Stimulated activated CD4-positive, alpha-beta T cell treated with anti-CD3 and anti-CD28 coated beads, Interleukin-4, amount 100 ng/mL, for 24 hours (primary cell): ENCODE results near the gene RAD54L2.
"Not testable (repeated sequence)": the region's sequence is repeated elsewhere in the genome, so short reads cannot be mapped to it uniquely, and the experiment has no call there.

Experiments used
- DNase-seq: peaks from one replicate; pipeline ENCODE4 v3.0.0-alpha.2; 2020

The RAD54L2 gene

DNA sequence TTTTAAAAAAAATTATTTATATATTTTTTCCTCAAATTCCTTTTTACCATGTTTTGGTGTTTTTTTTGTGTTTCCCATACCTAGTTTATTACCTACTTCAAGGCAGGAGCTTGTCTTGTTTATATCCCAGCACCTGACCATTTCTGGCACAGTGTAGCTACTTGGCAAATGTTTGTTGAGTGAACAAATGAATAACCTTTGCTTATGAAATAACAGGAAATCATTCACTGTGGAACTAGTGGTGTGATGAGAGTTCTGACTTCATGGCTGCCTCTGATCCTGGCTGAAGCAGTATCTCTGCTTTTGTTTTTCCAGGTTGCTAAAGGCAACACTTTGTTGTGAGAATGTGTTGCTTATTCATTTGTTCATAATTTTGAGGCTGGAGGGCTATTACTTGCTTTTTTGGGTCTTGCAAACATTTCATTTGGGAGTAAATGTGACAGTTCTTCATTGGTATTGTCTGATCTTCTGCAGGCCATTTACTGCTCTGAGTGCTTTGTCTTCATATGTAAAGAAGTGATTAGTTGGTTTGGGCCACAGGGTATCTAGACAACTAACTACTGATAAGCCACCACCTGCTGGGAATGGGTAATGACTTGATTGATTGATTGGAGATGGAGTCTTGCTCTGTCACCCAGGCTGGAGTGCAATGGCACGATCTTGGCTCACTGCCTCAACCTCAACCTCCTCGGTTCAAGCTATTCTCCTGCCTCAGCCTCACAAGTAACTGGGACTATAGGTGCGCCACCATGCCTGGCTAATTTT, 5.7 kb downstream of the RAD54L2 start:
- DNase-seq, result no peak

DNA sequence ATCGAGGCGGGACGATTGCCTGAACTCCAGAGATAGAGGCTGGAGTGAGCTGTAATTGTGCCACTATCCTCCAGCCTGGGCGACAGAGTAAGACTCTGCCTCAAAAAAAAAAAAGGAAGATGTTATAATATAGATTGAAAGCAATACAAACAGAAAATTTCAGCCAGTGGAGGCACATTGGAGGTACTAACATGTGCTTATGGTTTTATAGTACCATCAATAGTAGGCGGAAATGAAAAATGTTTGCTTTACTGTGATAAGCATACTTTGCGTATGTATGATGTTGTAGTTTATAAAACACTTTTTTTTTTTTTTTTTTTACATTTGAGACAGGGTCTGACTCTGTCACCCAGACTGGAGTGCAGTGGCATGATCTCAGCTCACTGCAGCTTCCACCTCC, 8.8 kb downstream of the RAD54L2 start:
- DNase-seq, result no peak

DNA sequence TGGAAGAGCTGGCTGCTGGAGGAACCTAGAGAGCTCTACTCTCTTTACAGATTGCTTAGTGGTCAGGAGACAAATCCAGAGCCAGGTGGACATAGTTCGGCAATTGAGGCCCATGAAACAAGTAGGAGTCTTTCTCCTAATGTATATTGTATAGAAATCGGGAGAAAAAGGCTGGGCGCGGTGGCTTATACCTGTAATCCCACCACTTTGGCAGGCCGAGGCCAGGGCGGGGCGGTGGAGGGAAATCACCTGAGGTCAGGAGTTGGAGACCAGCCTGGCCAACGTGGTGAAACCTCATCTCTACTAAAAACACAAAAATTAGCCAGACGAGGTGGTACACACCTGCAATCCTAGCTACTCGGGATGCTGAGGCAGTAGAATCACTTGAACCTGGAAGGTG, 10.8 kb downstream of the RAD54L2 start:
- DNase-seq, result no peak

- no peak for DNase-seq
Observed at GRCh38 chr3:51550080-51550819, 11.7 kb downstream of the RAD54L2 start.

DNA sequence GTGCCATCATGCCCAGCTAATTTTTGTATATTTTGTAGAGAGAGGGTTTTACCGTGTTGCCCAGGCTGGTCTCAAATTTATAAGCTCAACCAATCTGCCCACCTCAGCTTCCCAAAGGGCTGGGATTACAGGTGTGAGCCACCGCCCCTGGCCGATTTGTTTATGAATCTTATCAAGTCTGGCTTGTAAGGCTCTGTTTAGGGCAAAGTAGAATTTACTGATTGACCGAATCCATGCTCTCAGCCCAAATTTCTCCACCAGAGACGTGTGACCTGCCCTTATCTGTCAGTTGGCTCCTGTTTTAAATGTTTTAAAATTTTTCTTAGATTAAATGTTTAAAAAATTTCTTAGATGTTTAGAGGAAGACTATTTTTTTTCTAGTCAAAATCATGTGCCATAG, 19.5 kb downstream of the RAD54L2 start:
- DNase-seq, result no peak

GRCh38 chr3:51559411-51559888, 20.9 kb downstream of the RAD54L2 start:
- no peak for DNase-seq

DNA sequence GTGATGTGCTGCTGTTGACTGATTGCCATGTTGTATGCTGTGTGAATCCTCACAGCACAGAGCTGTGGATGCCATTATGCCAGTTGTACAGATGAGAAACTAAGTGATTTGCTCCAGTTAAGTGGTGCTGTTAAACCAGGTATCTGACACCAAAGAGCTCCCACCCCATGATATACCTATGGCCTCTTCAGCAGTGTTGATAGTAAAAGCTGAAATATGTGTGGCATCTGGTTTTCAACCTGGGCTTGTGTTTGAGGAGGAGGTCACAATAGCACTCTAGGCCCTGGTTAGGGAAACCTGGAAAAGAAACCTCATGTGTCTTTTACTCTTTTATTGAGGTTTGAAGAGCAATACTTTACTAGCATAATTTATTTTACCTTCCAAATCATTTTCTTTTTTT, 21.4 kb downstream of the RAD54L2 start:
- DNase-seq, result no peak

DNA sequence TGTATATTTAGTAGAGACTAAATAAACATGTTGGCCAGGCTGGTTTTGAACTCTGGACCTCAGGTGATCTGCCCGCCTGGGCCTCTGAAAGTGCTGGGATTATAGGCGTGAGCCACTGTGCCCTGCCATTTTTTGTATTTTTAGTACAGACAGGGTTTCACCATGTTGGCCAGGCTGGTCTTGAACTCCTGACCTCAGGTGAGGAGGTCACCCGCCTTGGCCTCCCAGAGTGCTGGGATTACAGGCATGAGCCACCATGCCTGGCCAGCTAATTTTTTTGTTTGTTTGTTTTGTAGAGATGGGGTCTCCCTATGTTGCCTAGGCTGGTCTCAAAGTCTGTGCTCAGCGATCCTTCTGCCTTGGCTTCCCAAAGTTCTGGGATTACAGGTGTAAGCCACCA, 23.9 kb downstream of the RAD54L2 start:
- not testable (repeated sequence) for DNase-seq

DNA sequence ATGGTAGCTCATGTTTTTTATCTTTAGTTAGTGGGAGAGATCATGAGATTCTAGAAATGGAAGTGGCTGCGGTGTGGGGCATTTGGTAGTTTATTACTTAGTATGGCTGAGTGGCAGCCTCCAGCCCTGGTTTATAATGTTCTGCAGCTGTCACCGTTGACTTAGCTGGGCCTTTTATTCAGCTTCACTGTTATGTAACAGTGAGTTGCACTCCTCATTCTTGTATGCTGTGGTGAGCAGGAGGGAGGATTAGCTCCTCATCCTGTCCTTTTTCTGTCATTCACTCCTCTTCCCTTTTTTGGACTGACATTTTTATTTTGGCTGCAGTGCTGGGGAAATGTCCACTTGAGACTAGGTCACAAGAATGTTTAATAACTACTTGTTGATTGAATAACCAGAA, 29.5 kb downstream of the RAD54L2 start:
- no peak for DNase-seq

GRCh38 chr3:51568996-51569395, 30.5 kb downstream of the RAD54L2 start:
- no peak for DNase-seq

GRCh38 chr3:51578238-51578637, 39.7 kb downstream of the RAD54L2 start:
- DNase-seq, result no peak

GRCh38 chr3:51580418-51580817, 41.9 kb downstream of the RAD54L2 start:
- DNase-seq, result no peak

DNA sequence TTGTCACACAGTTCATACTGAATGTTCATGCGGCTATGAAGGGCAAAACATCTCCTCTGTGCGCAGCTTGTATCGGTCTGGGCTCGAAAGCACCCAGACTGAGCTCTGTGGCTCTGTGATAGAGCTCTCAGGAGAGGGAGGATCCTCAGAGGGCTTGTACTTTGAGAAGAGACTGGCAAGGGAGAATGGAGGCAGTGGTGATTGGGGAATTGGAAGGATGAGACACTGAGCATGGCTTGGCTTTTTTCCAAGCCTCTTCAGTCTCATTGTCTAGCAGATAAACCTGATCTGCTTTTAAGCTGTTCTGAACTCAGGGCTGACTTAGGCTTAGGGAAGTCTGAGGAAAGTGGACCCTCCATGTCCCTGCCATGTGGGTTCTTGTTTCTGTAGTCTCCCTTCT, 43.0 kb downstream of the RAD54L2 start:
- no peak for DNase-seq

GRCh38 chr3:51585197-51585596, 46.7 kb downstream of the RAD54L2 start:
- no peak for DNase-seq

- DNase-seq, result no peak
Observed at GRCh38 chr3:51585871-51586270, 47.4 kb downstream of the RAD54L2 start.
